CD4-positive, CD25-positive, alpha-beta regulatory T cell (primary cell): ENCODE results near the gene STPG4. TPM values are rescaled to one million over a fixed set of nuclear protein-coding genes. Genes with fewer than 3 reads are reported as not detected.

ENCODE experiments used
- ATAC-seq, 2 donors: fragments of 150-1000 bp; cut with Tn5 transposase; one replicate each; pipeline ENCODE4 v1.10.0; 2021; ENCODE audit warnings: low read depth in 2 of 2, moderate number of reproducible peaks in 2 of 2, moderate library complexity in 1 of 2
- DNase-seq, 3 donors: peaks; one replicate each; pipeline versions ENCODE4 v3.0.0 to v3.0.0-alpha.2; 2012 to 2022; ENCODE audit warnings: mixed read lengths in 1 of 3
- H3K27ac ChIP-seq: one replicate; pipeline ENCODE4 v1.7.0; 2013; ENCODE audit warnings: mild to moderate bottlenecking, low read length; ENCODE audit not compliant: insufficient read depth, poor library complexity, severe bottlenecking
- H3K27me3 ChIP-seq: one replicate; pipeline ENCODE4 v1.7.0; 2013; ENCODE audit warnings: low read length; ENCODE audit not compliant: control insufficient read depth, insufficient read depth
- H3K36me3 ChIP-seq: one replicate; pipeline ENCODE4 v1.7.0; 2013; ENCODE audit warnings: mild to moderate bottlenecking, low read length, moderate library complexity; ENCODE audit not compliant: control insufficient read depth, insufficient read depth
- H3K4me1 ChIP-seq: 2 replicates; pipeline ENCODE4 v1.7.0; 2013; ENCODE audit warnings: mild to moderate bottlenecking, low read length; ENCODE audit not compliant: insufficient read depth, control insufficient read depth, poor library complexity, severe bottlenecking
- H3K4me3 ChIP-seq: one replicate; pipeline ENCODE4 v1.7.0; 2013; ENCODE audit warnings: low read depth, mild to moderate bottlenecking, low read length, moderate library complexity
- H3K9me3 ChIP-seq, 2 experiments: 1 replicate in 1 of 2; 2 replicates in 1 of 2; pipeline ENCODE4 v1.7.0; 2013; ENCODE audit warnings: low read length in 2 of 2, mild to moderate bottlenecking in 1 of 2, moderate library complexity in 1 of 2; ENCODE audit not compliant: control insufficient read depth in 2 of 2
- H3K27ac Mint-ChIP-seq, 3 donors: one replicate each; pipeline ENCODE4 v1.8.0; 2020 to 2022; ENCODE audit warnings: mild to moderate bottlenecking in 3 of 3, mixed read lengths in 3 of 3, moderate library complexity in 2 of 3
- H3K27me3 Mint-ChIP-seq: one replicate; pipeline ENCODE4 v1.8.0; 2022; ENCODE audit warnings: mild to moderate bottlenecking, mixed read lengths
- H3K36me3 Mint-ChIP-seq: one replicate; pipeline ENCODE4 v1.8.0; 2020; ENCODE audit warnings: mixed read lengths
- H3K4me1 Mint-ChIP-seq, 4 donors: one replicate each; pipeline ENCODE4 v1.8.0; 2020 to 2022; ENCODE audit warnings: mixed read lengths in 4 of 4, mild to moderate bottlenecking in 1 of 4
- H3K4me3 Mint-ChIP-seq, 4 donors: one replicate each; pipeline ENCODE4 v1.8.0; 2020 to 2022; ENCODE audit warnings: mild to moderate bottlenecking in 4 of 4, mixed read lengths in 4 of 4, moderate library complexity in 3 of 4
- H3K9me3 Mint-ChIP-seq, 7 donors: one replicate each; pipeline ENCODE4 v1.8.0; 2020 to 2022; ENCODE audit warnings: mixed read lengths in 7 of 7, mild to moderate bottlenecking in 3 of 7, moderate library complexity in 2 of 7
- polyA plus RNA-seq, 4 donors: library from polyadenylated mRNA; unstranded; fragments of 300-500 nt; fragmentation: Illumina TruSeq; gene quantifications; one replicate each; pipeline ENCODE4 v1.2.3, GENCODE V29; 2021
- total RNA-seq: library from RNA; stranded (reverse); gene quantifications from one replicate; pipeline ENCODE4 v1.2.3, GENCODE V29; 2022

The STPG4 gene
- total and polyA plus RNA-seq, 5 donors from 2014 or later, result 0.32 TPM; not detected in 4

DNA sequence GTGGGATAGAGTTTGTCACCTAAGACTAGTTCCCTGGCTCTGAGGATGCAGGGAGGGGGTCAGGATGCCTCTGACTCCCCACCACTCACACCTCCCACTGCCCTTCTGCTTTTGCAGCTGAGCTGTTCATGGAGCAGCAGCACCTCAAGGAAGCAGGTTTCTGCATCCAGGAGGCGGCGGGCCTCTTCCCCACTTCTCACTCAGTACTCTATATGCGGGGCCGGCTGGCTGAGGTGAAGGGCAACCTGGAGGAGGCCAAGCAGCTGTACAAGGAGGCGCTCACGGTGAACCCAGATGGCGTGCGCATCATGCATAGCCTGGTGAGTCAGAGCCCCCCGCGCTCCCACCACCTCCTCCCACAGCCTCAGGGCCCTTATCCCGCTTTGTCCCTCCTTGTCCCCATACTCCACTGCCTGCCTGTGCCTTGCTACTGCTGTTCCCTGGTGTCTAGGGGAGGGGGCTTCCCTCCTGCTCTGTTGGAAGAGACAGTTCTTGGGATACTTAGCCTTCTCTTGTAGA, 94.4 kb downstream of the STPG4 start:
- Histone ChIP-seq H3K4me3 (no peak overlapping the region), H3K4me1 (peaks cover 4% of the 10 kb centered on the region), H3K36me3 (peaks cover 48% of the 10 kb centered on the region), H3K27ac (no peak overlapping the region), H3K9me3 (no peaks in the 10 kb centered on the region), H3K27me3 (no peaks in the 10 kb centered on the region)
- Mint-ChIP-seq H3K27me3 (no peaks in the 10 kb centered on the region), H3K4me3 (no peak overlapping the region), H3K27ac (no peak overlapping the region), H3K36me3 (peaks cover 26% of the 10 kb centered on the region), H3K4me1 (peaks cover 0 to 23% (median 6%) of the 10 kb centered on the region in 4 donors), H3K9me3 (no peaks in the 10 kb centered on the region)
- no peak for DNase-seq
- no peak for ATAC-seq

DNA sequence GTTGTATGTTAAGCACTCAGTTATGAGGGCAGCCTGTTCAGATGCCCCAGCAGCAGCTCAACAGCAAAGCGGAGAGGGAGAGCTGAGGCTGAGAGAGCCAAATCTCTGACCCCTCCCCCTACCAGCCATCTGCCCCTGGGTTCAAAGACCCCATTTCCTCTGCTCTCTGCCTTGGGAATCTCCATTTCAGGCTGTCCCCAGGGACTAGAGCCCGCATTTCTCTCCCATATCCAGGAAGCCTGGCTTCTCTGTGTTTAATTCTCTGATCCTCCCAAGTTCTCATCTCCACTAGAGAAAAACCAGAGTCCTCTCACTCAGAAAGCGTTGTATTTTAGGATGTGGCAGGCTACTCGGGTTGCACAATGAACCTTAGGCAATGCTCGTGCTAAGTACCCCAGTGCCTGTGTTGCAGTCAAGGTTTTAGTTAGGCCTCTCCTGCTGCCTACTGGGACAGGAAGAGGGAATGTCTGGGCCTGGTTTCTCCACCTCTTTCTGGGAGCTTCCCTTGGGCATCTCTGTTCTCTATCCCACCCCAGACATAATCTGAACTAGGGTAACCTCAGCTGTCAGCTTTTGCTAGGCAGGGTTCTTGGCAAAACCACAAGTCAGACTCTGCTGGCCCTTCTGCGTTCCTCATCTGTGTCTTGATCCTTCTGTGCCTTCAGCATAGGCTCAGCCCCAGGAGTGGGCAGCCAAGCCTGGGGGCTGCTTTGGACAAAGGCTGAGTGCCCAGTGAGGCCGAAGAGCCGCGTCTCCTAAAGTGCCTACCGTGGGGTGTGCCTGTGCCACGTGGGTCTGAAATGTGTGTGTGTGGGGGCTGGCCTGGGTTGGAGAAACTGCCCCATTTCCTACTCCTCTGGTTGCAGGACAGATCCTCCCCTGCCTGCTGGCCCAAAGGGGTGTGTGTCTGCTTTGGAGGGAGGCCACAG, 96.8 kb downstream of the STPG4 start:
- H3K27me3 ChIP-seq, result no peaks in the 10 kb centered on the region
- Mint-ChIP-seq H3K4me1 (peaks cover 0 to 29% (median 8%) of the 10 kb centered on the region in 4 donors), H3K4me3 (no peak overlapping the region), H3K9me3 (no peaks in the 10 kb centered on the region), H3K27me3 (no peaks in the 10 kb centered on the region), H3K27ac (peak overlapping the region; percentile 86 to 94 (median 91)), H3K36me3 (peaks cover 33% of the 10 kb centered on the region)
- no peak overlapping the region for H3K27ac ChIP-seq
- no peak for DNase-seq
- peaks cover 36% of the 10 kb centered on the region for H3K36me3 ChIP-seq
- ATAC-seq, result no peak
- H3K4me3 ChIP-seq, result no peak overlapping the region
- no peaks in the 10 kb centered on the region for H3K9me3 ChIP-seq
- H3K4me1 ChIP-seq, result peaks cover 4% of the 10 kb centered on the region

DNA sequence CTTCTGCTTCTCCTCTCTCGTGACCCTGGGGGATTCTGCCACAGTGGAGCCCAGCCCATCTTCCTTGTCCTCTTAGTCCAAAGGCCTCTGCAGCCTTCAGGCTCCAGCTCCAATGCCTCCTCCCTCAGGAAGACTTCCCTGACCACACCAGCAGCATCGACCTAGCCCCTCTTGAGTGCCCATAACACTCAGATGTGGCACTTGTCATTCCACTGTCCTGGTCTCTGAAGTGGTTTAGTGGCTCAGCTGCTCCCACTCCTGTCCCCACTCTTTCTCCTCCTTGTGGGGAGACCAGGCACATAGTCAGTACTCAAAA, 97.5 kb downstream of the STPG4 start:
- no peak overlapping the region for H3K4me3 ChIP-seq
- no peaks in the 10 kb centered on the region for H3K27me3 Mint-ChIP-seq
- H3K4me3 Mint-ChIP-seq, result no peak overlapping the region
- no peak overlapping the region for H3K27ac ChIP-seq
- H3K27ac Mint-ChIP-seq, result peak overlapping the region; percentile 86 to 94 (median 91)
- peaks cover 37% of the 10 kb centered on the region for H3K36me3 ChIP-seq
- ATAC-seq (peak in 1 of 2 donors; percentile 14), DNase-seq (no peak)
- no peaks in the 10 kb centered on the region for H3K9me3 Mint-ChIP-seq
- H3K27me3 ChIP-seq, result no peaks in the 10 kb centered on the region
- H3K4me1 ChIP-seq, result peaks cover 4% of the 10 kb centered on the region
- peaks cover 27% of the 10 kb centered on the region for H3K36me3 Mint-ChIP-seq
- no peaks in the 10 kb centered on the region for H3K9me3 ChIP-seq
- H3K4me1 Mint-ChIP-seq, result peaks cover 0 to 29% (median 8%) of the 10 kb centered on the region in 4 donors

DNA sequence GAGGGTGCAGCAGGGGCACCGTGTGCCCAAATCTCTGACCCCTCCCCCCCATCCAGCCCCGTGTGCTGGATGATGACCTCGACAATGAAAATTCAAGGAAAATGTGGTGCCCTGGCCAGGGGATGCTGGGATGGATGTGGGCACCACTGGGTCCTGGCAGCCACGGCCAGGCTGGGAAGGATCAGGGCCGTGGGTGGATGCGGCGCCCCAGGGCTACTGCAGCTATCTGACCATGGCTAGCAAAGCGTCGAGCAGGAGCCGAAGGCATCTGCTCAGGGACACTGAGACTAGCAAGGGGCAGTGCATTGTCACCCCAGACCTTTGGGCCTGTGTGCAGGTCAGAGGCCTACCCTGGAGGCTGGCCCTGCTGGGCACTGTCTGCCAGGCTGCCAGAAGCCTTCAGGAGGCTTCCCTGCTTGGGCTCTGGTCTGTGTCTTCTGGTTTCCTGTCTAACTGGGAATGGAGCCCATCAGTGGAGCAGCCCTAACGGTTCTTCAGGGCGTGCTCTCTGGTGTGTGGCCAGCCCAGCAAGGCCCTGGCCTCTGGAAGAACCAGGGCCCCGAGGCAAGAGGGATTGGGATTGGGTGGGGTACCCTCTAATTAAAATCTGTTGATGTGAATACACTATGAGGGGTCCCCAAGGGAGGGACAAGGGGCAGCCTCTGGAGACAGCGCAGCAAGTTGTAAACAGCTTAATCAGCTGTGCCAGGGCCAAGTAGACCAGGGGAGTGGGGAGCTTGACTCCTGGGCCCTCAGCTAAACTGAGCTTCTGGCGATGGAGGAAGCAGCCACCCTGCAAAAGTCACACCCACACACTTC, 98.0 kb downstream of the STPG4 start:
- H3K36me3 Mint-ChIP-seq, result peaks cover 26% of the 10 kb centered on the region
- ATAC-seq, result peak in 1 of 2 donors; percentile 23
- no peaks in the 10 kb centered on the region for H3K27me3 Mint-ChIP-seq
- DNase-seq, result peak in 1 of 3 donors; percentile 20
- peak overlapping the region; percentile 86 to 94 (median 91) for H3K27ac Mint-ChIP-seq
- H3K36me3 ChIP-seq, result peaks cover 37% of the 10 kb centered on the region
- no peaks in the 10 kb centered on the region for H3K9me3 Mint-ChIP-seq
- H3K4me1 ChIP-seq, result peaks cover 4% of the 10 kb centered on the region
- peaks cover 0 to 29% (median 10%) of the 10 kb centered on the region in 4 donors for H3K4me1 Mint-ChIP-seq
- H3K27me3 ChIP-seq, result no peaks in the 10 kb centered on the region
- no peak overlapping the region for H3K4me3 Mint-ChIP-seq
- no peak overlapping the region for H3K27ac ChIP-seq
- no peaks in the 10 kb centered on the region for H3K9me3 ChIP-seq
- no peak overlapping the region for H3K4me3 ChIP-seq

DNA sequence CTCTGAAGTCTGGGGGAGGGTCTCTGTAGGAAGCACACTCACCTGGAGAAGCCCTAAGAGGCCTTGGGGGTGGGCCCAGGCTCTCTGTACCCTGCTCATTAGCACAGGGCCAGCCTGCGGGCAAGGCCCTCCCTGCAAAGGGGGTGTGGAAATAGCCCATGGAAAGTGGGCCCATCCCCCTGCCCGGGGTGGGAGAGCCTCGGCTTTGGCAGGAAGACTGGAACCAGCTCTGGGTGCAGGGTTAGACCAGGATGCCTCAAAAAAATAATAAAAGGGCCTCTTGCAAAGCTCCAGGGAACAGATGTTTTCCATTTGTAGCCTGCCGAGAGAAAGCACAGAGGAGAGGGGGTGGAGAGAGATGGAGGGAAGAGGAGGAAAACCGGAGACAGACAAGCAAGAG, 98.7 kb downstream of the STPG4 start:
- Mint-ChIP-seq H3K9me3 (no peaks in the 10 kb centered on the region), H3K27me3 (no peaks in the 10 kb centered on the region), H3K4me1 (peaks cover 0 to 29% (median 9%) of the 10 kb centered on the region in 4 donors), H3K4me3 (no peak overlapping the region), H3K36me3 (peaks cover 28% of the 10 kb centered on the region), H3K27ac (peak overlapping the region in 2 of 3 donors; percentile 65)
- Histone ChIP-seq H3K4me3 (no peak overlapping the region), H3K27me3 (no peaks in the 10 kb centered on the region), H3K27ac (no peak overlapping the region), H3K9me3 (no peaks in the 10 kb centered on the region), H3K36me3 (peaks cover 37% of the 10 kb centered on the region), H3K4me1 (peaks cover 4% of the 10 kb centered on the region)
- no peak for ATAC-seq
- DNase-seq, result no peak

DNA sequence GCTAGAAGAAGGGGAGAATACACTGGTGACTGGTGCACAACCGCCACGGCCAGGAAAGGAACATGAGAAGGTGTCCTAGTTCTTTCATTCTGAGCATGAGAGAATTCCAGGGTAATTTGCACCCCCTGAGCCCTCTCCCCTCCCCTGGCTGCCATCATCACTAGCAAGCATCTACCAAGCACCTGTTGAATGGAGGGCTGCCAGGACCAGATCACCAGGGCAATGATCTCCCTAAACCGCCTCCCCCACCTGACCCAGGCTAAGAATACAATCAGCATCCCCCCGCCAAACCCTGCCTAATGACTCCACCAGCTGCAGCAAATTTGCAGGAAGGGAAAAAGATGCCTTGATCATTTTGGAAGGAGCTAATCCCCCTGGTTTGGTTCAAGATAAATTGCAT, 100.2 kb downstream of the STPG4 start:
- H3K4me1 Mint-ChIP-seq, result peaks cover 0 to 29% (median 9%) of the 10 kb centered on the region in 4 donors
- H3K27ac ChIP-seq, result no peak overlapping the region

DNA sequence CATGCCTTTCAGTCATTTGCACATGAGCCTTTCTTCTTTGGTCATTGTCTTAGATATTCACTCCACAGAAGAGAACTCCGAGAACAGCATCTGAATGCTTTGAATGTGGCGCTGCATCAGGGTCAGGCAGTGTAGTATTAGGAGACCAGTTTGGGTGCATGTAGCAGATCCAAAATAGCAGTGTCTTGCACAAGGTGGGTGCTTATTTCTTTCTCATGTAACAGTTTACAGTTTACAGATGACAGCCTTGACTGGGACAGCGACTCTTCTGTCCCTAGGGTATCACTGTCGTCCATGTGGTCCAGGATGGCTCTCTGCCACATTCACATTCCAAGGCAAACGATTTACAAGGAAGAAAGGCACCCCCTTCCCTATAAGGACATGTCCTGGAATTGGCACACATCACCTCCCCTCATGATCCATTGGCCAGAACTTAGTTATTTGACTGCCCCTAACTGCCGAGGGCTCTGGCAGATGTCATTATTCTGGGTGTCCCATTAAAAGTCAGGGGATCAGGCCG, 101.0 kb downstream of the STPG4 start:
- Mint-ChIP-seq H3K27me3 (no peaks in the 10 kb centered on the region), H3K4me3 (no peak overlapping the region), H3K36me3 (peaks cover 17% of the 10 kb centered on the region), H3K9me3 (no peaks in the 10 kb centered on the region), H3K4me1 (peaks cover 0 to 29% (median 9%) of the 10 kb centered on the region in 4 donors), H3K27ac (no peak overlapping the region)
- no peak overlapping the region for H3K4me3 ChIP-seq
- H3K36me3 ChIP-seq, result peaks cover 49% of the 10 kb centered on the region
- H3K27me3 ChIP-seq, result no peaks in the 10 kb centered on the region
- no peak overlapping the region for H3K27ac ChIP-seq
- no peaks in the 10 kb centered on the region for H3K9me3 ChIP-seq
- DNase-seq, result no peak
- ATAC-seq, result no peak
- peaks cover 4% of the 10 kb centered on the region for H3K4me1 ChIP-seq

More for the DNA sequence above, 100.2 kb downstream of the STPG4 start:
- H3K27me3 Mint-ChIP-seq, result no peaks in the 10 kb centered on the region
- ATAC-seq (no peak), DNase-seq (no peak)
- Histone ChIP-seq H3K4me1 (peaks cover 4% of the 10 kb centered on the region), H3K4me3 (no peak overlapping the region), H3K27me3 (no peaks in the 10 kb centered on the region), H3K36me3 (peaks cover 41% of the 10 kb centered on the region), H3K9me3 (no peaks in the 10 kb centered on the region)
- no peaks in the 10 kb centered on the region for H3K9me3 Mint-ChIP-seq
- H3K27ac Mint-ChIP-seq, result peak overlapping the region in 1 of 3 donors; percentile 66
- no peak overlapping the region for H3K4me3 Mint-ChIP-seq
- peaks cover 24% of the 10 kb centered on the region for H3K36me3 Mint-ChIP-seq
